SK-N-SH treated with all-trans-retinoic acid at 6 μM for 48 hours (cell line): ENCODE data around the gene BMPR1B.

Experiments used
- CREB5 ChIP-seq: fragments of 250-450 bp; sonication (Bioruptor Pico); IDR thresholded peaks from 2 replicates; pipeline ENCODE4 v1.5.1; 2020; ENCODE audit warnings: low read depth, mild to moderate bottlenecking, moderate library complexity
- CSRNP3 ChIP-seq: fragments of 250-450 bp; sonication (Bioruptor Pico); IDR thresholded peaks from 2 replicates; pipeline ENCODE4 v1.5.1; 2021; ENCODE audit warnings: mild to moderate bottlenecking, moderate library complexity
- ESRRG ChIP-seq: fragments of 250-450 bp; sonication (Bioruptor Pico); IDR thresholded peaks from 2 replicates; pipeline ENCODE4 v1.6.1; 2021; ENCODE audit warnings: mild to moderate bottlenecking
- GLIS3 ChIP-seq: fragments of 250-450 bp; sonication (Bioruptor Pico); IDR thresholded peaks from 2 replicates; pipeline ENCODE4 v1.5.0; 2020; ENCODE audit warnings: mild to moderate bottlenecking, moderate library complexity
- PATZ1 ChIP-seq: fragments of 250-450 bp; sonication (Bioruptor Pico); IDR thresholded peaks from 2 replicates; pipeline ENCODE4 v1.8.0; 2020; ENCODE audit warnings: mild to moderate bottlenecking, moderate library complexity, borderline replicate concordance
- POU6F1 ChIP-seq: fragments of 250-450 bp; sonication (Bioruptor Pico); IDR thresholded peaks from 2 replicates; pipeline ENCODE4 v1.8.0; 2021; ENCODE audit warnings: low read depth, mild to moderate bottlenecking, moderate library complexity, borderline replicate concordance
- RARB ChIP-seq: fragments of 250-450 bp; sonication (Bioruptor Pico); IDR thresholded peaks from 2 replicates; pipeline ENCODE4 v1.8.0; 2021; ENCODE audit warnings: mild to moderate bottlenecking, moderate library complexity
- TCF4 ChIP-seq: fragments of 250-450 bp; sonication (Bioruptor Pico); IDR thresholded peaks from 2 replicates; pipeline ENCODE4 v1.8.0; 2021; ENCODE audit warnings: mild to moderate bottlenecking, moderate library complexity, borderline replicate concordance
- ZFP30 ChIP-seq: fragments of 450-650 bp; formaldehyde crosslinking; IDR thresholded peaks from 2 replicates; pipeline ENCODE4 v1.5.0; 2022; ENCODE audit warnings: mild to moderate bottlenecking, moderate library complexity
- ZNF565 ChIP-seq: fragments of 450-650 bp; formaldehyde crosslinking; conservative IDR thresholded peaks from 2 replicates; pipeline ENCODE4 v1.5.0; 2020; ENCODE audit warnings: low read depth, mild to moderate bottlenecking, moderate library complexity

- TF ChIP-seq POU6F1 (CRISPR knock-in tag) (no peak), ZNF565 (CRISPR knock-in tag) (no peak), ZFP30 (no peak), CREB5 (CRISPR knock-in tag) (no peak), GLIS3 (CRISPR knock-in tag) (no peak), CSRNP3 (CRISPR knock-in tag) (no peak), RARB (CRISPR knock-in tag) (no peak), PATZ1 (CRISPR knock-in tag) (no peak), ESRRG (no peak), TCF4 (CRISPR knock-in tag) (no peak)
Measured at GRCh38 chr4:94791701-94792100, 33.9 kb downstream of the BMPR1B start.
